HepG2 (cell line): Measurements from ENCODE around the gene CEP250. TPM values are rescaled to one million over a fixed set of nuclear protein-coding genes. Genes with fewer than 3 reads are reported as not detected.

ENCODE experiments used
- ARNT2 ChIP-seq: sonication (generic); formaldehyde crosslinking; IDR thresholded peaks from 2 replicates; pipeline ENCODE4 v1.8.0; 2022; ENCODE audit warnings: mild to moderate bottlenecking, low read depth, missing genetic modification reagents, moderate library complexity
- HES4 ChIP-seq: sonication (generic); formaldehyde crosslinking; IDR thresholded peaks from 2 replicates; pipeline ENCODE4 v1.9.0; 2021; ENCODE audit warnings: mild to moderate bottlenecking, missing genetic modification reagents, borderline replicate concordance
- PAXIP1 ChIP-seq: sonication (generic); formaldehyde crosslinking; conservative IDR thresholded peaks from 2 replicates; pipeline ENCODE4 v1.4.0; 2020; ENCODE audit warnings: mild to moderate bottlenecking, missing genetic modification reagents, moderate library complexity
- PITX1 ChIP-seq: sonication (generic); formaldehyde crosslinking; IDR thresholded peaks from 2 replicates; pipeline ENCODE4 v1.5.1; 2020; ENCODE audit warnings: mild to moderate bottlenecking, missing genetic modification reagents
- TGIF2 ChIP-seq: IDR thresholded peaks from 2 replicates; pipeline ENCODE4 v1.6.1; 2016; ENCODE audit warnings: control low read depth, missing compliant biosample characterization
- ZNF17 ChIP-seq: sonication (generic); formaldehyde crosslinking; IDR thresholded peaks from 2 replicates; pipeline ENCODE4 v1.5.0; 2020; ENCODE audit warnings: mild to moderate bottlenecking, missing genetic modification reagents
- ZNF280B ChIP-seq: sonication (generic); formaldehyde crosslinking; IDR thresholded peaks from 2 replicates; pipeline ENCODE4 v1.5.0; 2020; ENCODE audit warnings: missing genetic modification reagents, mild to moderate bottlenecking, borderline replicate concordance
- ZNF333 ChIP-seq: sonication (generic); formaldehyde crosslinking; IDR thresholded peaks from 2 replicates; pipeline ENCODE4 v1.4.0; 2020; ENCODE audit warnings: mild to moderate bottlenecking, missing genetic modification reagents, borderline replicate concordance
- ZNF607 ChIP-seq: sonication (generic); formaldehyde crosslinking; IDR thresholded peaks from 2 replicates; pipeline ENCODE4 v1.5.1; 2020; ENCODE audit warnings: missing genetic modification reagents, mild to moderate bottlenecking, borderline replicate concordance
- ZNF670 ChIP-seq: sonication (generic); formaldehyde crosslinking; IDR thresholded peaks from 2 replicates; pipeline ENCODE4 v1.8.0; 2022; ENCODE audit warnings: mild to moderate bottlenecking, missing genetic modification reagents, borderline replicate concordance
- ZNF710 ChIP-seq: sonication (generic); formaldehyde crosslinking; IDR thresholded peaks from 2 replicates; pipeline ENCODE4 v1.5.0; 2020; ENCODE audit warnings: mild to moderate bottlenecking, missing genetic modification reagents, borderline replicate concordance
- ZNF816 ChIP-seq: sonication (generic); formaldehyde crosslinking; IDR thresholded peaks from 2 replicates; pipeline ENCODE4 v1.8.0; 2022; ENCODE audit warnings: missing genetic modification reagents, mild to moderate bottlenecking, borderline replicate concordance
- ZSCAN9 ChIP-seq: IDR thresholded peaks from 2 replicates; pipeline ENCODE4 v1.6.1; 2016; ENCODE audit warnings: borderline replicate concordance
- polyA plus RNA-seq, 8 experiments: library from polyadenylated mRNA; depleted of rRNA in 3 of 8; stranded (reverse) in 7 of 8; unstranded in 1 of 8; fragments of >200 nt; fragmentation: Illumina TruSeq in 4 of 8; extraction: Trizol in 4 of 8; gene quantifications; 2 replicates each; pipeline versions ENCODE4 v1.2.1 to v1.2.3, GENCODE V29; 2011 to 2016; ENCODE audit warnings: low read depth in 4 of 8, missing spikeins in 1 of 8, mixed read lengths in 1 of 8; ENCODE audit not compliant: insufficient read depth in 1 of 8
- total RNA-seq, 5 experiments: library from RNA; depleted of rRNA; stranded (reverse); fragments of >200 nt; fragmentation: Illumina TruSeq; extraction: Trizol; gene quantifications; 2 replicates each; pipeline ENCODE4 v1.2.3, GENCODE V29; 2016; ENCODE audit warnings: low read depth in 1 of 5
- TF ChIP-seq, protein P1 (sequence below): sonication (generic); formaldehyde crosslinking; IDR thresholded peaks from 2 replicates; pipeline ENCODE4 v1.5.1; 2020; ENCODE audit warnings: mild to moderate bottlenecking, missing genetic modification reagents, borderline replicate concordance

Gene CEP250
- total and polyA plus RNA-seq, 2 of the 13 experiments (the other 11 are each of a cell fraction or from before 2014, with no cell fraction given): 28.8 to 55.3 TPM

- peak; percentile 44 for TF ChIP-seq ZNF710 (CRISPR knock-in tag)
- TF ChIP-seq, protein P1, sequence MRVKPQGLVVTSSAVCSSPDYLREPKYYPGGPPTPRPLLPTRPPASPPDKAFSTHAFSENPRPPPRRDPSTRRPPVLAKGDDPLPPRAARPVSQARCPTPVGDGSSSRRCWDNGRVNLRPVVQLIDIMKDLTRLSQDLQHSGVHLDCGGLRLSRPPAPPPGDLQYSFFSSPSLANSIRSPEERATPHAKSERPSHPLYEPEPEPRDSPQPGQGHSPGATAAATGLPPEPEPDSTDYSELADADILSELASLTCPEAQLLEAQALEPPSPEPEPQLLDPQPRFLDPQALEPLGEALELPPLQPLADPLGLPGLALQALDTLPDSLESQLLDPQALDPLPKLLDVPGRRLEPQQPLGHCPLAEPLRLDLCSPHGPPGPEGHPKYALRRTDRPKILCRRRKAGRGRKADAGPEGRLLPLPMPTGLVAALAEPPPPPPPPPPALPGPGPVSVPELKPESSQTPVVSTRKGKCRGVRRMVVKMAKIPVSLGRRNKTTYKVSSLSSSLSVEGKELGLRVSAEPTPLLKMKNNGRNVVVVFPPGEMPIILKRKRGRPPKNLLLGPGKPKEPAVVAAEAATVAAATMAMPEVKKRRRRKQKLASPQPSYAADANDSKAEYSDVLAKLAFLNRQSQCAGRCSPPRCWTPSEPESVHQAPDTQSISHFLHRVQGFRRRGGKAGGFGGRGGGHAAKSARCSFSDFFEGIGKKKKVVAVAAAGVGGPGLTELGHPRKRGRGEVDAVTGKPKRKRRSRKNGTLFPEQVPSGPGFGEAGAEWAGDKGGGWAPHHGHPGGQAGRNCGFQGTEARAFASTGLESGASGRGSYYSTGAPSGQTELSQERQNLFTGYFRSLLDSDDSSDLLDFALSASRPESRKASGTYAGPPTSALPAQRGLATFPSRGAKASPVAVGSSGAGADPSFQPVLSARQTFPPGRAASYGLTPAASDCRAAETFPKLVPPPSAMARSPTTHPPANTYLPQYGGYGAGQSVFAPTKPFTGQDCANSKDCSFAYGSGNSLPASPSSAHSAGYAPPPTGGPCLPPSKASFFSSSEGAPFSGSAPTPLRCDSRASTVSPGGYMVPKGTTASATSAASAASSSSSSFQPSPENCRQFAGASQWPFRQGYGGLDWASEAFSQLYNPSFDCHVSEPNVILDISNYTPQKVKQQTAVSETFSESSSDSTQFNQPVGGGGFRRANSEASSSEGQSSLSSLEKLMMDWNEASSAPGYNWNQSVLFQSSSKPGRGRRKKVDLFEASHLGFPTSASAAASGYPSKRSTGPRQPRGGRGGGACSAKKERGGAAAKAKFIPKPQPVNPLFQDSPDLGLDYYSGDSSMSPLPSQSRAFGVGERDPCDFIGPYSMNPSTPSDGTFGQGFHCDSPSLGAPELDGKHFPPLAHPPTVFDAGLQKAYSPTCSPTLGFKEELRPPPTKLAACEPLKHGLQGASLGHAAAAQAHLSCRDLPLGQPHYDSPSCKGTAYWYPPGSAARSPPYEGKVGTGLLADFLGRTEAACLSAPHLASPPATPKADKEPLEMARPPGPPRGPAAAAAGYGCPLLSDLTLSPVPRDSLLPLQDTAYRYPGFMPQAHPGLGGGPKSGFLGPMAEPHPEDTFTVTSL: peak; percentile 80; the same call in 1 of the 2 replicates
- TF ChIP-seq ZNF280B (CRISPR knock-in tag): 0 out of 2 replicates have a peak, but pooled peaks have one; percentile 46
- no peak for TF ChIP-seq HES4 (CRISPR knock-in tag)
- TF ChIP-seq ZNF816: no peak
- TF ChIP-seq ZNF17 (CRISPR knock-in tag): no peak
- TF ChIP-seq PAXIP1: peak; percentile 98
- peak; percentile 82; the same call in 1 of the 2 replicates for TF ChIP-seq PITX1 (CRISPR knock-in tag)
- peak; percentile 46; the same call in 1 of the 2 replicates for TF ChIP-seq ARNT2 (CRISPR knock-in tag)
- peak; percentile 77; the same call in 1 of the 2 replicates for TF ChIP-seq TGIF2 (CRISPR knock-in tag)
- peak; percentile 9; the same call in 1 of the 2 replicates for TF ChIP-seq ZNF607 (CRISPR knock-in tag)
- TF ChIP-seq ZNF333: peak; percentile 73; the same call in 1 of the 2 replicates
- no peak for TF ChIP-seq ZNF670
- TF ChIP-seq ZSCAN9 (CRISPR knock-in tag): peak; percentile 87
These were observed 12.2 kb downstream of the CEP250 start (continued) for GRCh38 chr20:35467339-35468224.
